PFSK-1 (cell line): Measurements from ENCODE around the gene ARSI.

Experiments
- FOXP2 ChIP-seq: optimal IDR thresholded peaks from 2 replicates; pipeline ENCODE3; 2011; ENCODE audit warnings: borderline replicate concordance, control low read depth, inconsistent platforms; ENCODE audit not compliant: insufficient read depth; ENCODE audit errors: extremely low read length, extremely low read depth
- POLR2AphosphoS5 ChIP-seq: IDR thresholded peaks from 2 replicates; pipeline ENCODE4 v1.6.1; 2012; ENCODE audit warnings: low read depth, mild to moderate bottlenecking, control low read depth, low read length, moderate library complexity
- REST ChIP-seq, 2 experiments: IDR thresholded peaks; 2 replicates each; pipeline versions ENCODE4 v1.6.1 to v1.8.0; 2011 to 2012; ENCODE audit warnings: low read depth in 2 of 2, low read length in 2 of 2, control low read depth in 1 of 2, inconsistent platforms in 1 of 2, mild to moderate bottlenecking in 1 of 2, moderate library complexity in 1 of 2; ENCODE audit not compliant: insufficient read depth in 1 of 2
- SIN3A ChIP-seq: IDR thresholded peaks from 2 replicates; pipeline ENCODE4 v1.6.1; 2012; ENCODE audit warnings: mild to moderate bottlenecking, low read length, moderate library complexity, borderline replicate concordance; ENCODE audit not compliant: insufficient read depth
- TAF1 ChIP-seq: IDR thresholded peaks from 2 replicates; pipeline ENCODE4 v1.6.1; 2012; ENCODE audit warnings: low read length, control low read depth, borderline replicate concordance; ENCODE audit not compliant: insufficient read depth

The ARSI gene

GRCh38 chr5:150335778-150336177 lies 33.1 kb upstream of the ARSI start:
- TF ChIP-seq REST (IDR thresholded peaks at IDR 0.05; ENCODE audit: insufficient read depth in 1 of 2, low read depth in 2 of 2, low read length in 2 of 2) (no peak), TAF1 (no peak)

- TF ChIP-seq TAF1 (no peak), SIN3A (no peak), FOXP2 (no peak), REST (IDR thresholded peaks at IDR 0.05; ENCODE audit: insufficient read depth in 1 of 2, low read depth in 2 of 2, low read length in 2 of 2) (no peak), POLR2AphosphoS5 (no peak)
These were observed 30.7 kb upstream of the ARSI start for GRCh38 chr5:150333400-150333799.

DNA sequence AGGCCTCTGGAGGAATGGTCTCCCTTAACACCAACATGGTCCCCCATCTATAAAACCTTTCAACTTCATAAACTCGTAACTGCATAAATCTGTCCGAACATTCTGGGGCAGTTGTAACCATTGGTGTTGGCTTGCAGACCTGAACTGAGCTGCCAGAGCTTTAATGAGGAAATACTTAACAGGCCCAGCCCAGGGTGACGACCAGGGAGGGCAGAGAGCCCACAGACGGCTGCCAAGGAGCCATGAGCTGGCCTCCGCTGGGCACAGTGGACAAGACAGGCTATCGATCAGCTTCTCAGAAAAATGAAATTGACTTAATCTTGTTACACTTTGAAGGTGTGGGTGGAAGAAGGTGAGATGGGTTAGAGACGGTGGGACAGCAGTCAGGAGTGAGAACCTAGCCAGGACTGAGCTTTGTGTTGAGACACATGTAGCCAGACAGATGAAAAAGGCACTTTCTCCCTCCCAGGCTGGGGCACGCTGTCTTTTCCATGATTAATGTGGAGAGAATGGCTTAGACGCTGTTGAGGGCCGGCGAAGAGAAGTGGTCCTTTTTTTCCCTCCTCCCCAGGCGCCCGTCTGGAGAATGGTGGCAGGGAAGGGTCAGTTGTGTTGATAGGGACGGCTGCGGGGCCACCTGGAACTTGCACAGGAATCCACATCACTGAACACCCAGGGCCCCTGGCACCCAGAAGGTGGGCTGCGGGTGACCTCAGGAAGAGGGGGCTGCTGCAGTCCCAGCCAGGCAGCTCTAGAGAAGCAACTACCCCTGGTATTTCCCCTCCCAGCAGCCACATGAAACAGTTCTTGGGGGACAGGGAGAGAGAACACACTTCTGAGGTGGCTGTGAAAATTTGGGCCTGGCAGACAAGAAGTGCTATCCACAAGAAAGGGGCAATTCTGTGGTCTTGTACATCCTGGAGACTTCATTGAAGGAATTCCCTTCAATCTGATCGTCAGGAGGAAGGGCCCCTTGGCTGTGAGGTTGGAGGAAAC lies 27.5 kb upstream of the ARSI start:
- TF ChIP-seq REST (IDR thresholded peaks at IDR 0.05; ENCODE audit: insufficient read depth in 1 of 2, low read depth in 2 of 2, low read length in 2 of 2) (no peak), FOXP2 (no peak), SIN3A (no peak), TAF1 (no peak), POLR2AphosphoS5 (no peak)

- no peak for TF ChIP-seq REST (IDR thresholded peaks at IDR 0.05; ENCODE audit: insufficient read depth in 1 of 2, low read depth in 2 of 2, low read length in 2 of 2)
- TF ChIP-seq FOXP2: no peak
- TF ChIP-seq SIN3A: no peak
- TF ChIP-seq TAF1: no peak
- TF ChIP-seq POLR2AphosphoS5: no peak
These were observed 26.3 kb upstream of the ARSI start for GRCh38 chr5:150329038-150329437.

GRCh38 chr5:150328515-150328914 lies 25.8 kb upstream of the ARSI start:
- no peak for TF ChIP-seq TAF1
- TF ChIP-seq POLR2AphosphoS5: no peak
- no peak for TF ChIP-seq SIN3A
- TF ChIP-seq FOXP2: no peak
- TF ChIP-seq REST (IDR thresholded peaks at IDR 0.05; ENCODE audit: insufficient read depth in 1 of 2, low read depth in 2 of 2, low read length in 2 of 2): no peak
